Occipital lobe (tissue), 2 donors: Measurements from ENCODE around the gene STXBP6. TPM values are rescaled to one million over a fixed set of nuclear protein-coding genes. Genes with fewer than 3 reads are reported as not detected.

ENCODE experiments used
- DNase-seq: peaks from one replicate; lab custom pipeline; 2025; lab: John Stamatoyannopoulos, UW
- total RNA-seq: library from RNA; depleted of rRNA; stranded (reverse); fragments of >200 nt; gene quantifications from one replicate; pipeline ENCODE4 v1.2.3, GENCODE V29; 2014

Gene STXBP6
- total RNA-seq, 1 donor from 2014 or later = 11.9 TPM

DNA sequence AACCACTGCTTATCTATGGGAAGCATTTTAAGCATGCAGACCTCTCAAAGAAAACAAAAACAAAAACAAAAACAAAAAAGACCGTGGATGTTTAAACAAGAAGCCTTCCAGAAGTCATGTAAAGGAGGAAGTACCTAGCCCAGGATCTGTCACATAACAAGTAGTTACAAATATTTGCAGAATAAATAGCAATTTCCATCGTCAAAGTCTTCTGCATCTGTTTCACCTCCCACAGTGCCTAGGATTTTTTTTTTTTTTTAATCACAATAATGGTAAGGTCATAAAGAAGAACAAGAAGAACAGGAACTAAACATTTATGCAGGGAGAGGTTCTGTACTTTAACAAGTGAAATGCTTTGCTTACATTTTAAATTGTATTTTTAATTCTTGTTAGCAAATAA lies 2.4 kb upstream of the STXBP6 start:
- no peak for DNase-seq

GRCh38 chr14:25050269-25051150 lies 563 bp upstream of the STXBP6 start:
- no peak for DNase-seq

DNA sequence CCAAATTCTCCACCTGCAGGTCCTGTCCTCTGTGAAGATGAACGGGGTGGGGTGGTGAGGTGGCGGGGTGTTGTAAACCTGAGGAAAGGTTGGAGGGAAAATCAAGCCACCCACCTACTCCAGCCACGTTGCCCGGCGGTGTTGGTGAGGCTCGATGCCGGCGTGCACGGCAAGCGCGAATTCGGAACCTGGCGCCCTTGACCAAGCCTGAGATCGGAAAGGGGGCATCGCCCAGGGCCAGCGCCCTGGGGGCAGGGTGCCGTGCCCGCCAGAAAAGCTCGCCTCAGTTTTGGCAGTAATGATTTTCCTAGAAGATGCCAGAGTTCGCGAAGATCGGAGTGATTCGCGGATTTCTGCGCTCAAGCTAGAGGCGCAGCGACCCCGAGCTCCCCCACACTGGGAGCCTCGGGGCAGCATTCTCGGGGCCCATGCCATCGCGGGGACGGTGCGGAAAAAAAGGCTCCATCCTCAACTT lies 817 bp downstream of the STXBP6 start:
- DNase-seq = no peak

DNA sequence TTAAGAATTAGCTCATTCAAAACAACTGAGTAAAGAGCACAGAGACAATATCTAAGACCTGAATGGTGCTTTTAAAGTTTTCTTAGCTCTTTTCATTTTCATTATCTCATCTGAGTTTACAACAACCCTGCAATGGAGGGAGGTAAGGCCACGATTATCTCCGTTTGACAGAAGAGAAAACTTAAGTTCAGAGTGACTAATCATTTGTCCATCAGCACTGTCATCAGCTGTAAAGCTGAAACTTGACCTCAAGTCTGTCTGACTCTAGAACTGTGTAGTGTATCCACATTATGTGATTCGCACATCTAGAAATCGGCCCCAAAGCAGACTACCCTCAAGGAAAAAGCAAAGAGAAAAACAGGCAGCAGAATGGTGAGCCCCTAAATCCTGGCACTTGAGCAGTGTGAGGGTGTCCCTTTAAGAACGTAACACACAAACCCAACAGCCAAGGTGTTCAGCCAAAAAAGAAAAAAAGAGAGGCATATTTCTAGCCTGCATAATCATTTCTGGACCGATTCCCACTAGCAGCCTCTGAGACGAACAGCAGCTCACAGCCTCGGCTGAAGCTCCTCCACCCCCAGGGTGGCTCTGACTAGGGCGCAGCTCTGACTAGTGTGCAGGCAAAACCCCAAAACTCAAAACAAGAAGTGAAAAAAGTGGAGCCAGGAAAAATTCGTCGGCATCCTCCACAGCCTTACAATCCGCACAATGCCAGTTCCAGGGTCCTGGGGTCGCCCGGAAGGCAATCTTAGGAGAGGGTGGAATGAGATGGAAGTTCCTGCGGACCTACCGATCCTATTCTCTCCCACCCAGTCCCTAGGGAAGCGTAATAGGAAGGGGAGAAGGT lies 1.6 kb downstream of the STXBP6 start:
- peak; percentile 40 for DNase-seq

GRCh38 chr14:25046301-25046943 lies 3.5 kb downstream of the STXBP6 start:
- no peak for DNase-seq

DNA sequence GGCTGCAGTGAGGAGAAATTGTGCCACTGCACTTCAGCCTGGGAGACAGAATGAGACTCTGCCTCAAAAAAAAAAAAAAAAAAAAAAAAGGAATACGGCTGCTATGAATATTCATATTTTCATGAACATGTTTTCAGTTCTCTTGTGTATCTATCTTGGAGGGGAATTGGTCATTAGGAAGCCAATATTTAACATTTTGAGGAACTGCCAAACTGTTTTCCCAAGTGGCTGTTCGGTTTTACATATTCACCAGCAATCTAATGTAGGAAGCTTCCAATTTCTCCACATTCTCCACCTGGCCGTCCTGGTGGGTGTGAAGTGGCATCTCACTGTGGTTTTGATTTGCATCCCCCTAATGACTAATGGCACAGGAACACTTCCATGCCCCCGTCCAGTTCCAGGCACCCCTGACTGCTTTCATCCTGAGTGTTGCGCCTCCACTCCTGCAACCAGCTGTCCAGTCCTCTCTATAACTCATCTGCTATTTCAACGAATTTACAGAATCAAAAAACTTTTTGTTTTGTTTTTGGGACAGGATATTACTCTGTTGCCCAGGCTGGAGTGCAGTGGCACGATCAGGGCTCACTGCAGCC lies 5.7 kb downstream of the STXBP6 start:
- DNase-seq = no peak

GRCh38 chr14:25042362-25043299 lies 7.3 kb downstream of the STXBP6 start:
- peak; percentile 13 for DNase-seq

- no peak for DNase-seq
These were observed 8.0 kb downstream of the STXBP6 start for GRCh38 chr14:25041898-25042297.

- DNase-seq = no peak
These were observed 8.5 kb downstream of the STXBP6 start for GRCh38 chr14:25041484-25041883.

GRCh38 chr14:25039933-25040332 lies 10.0 kb downstream of the STXBP6 start:
- no peak for DNase-seq

DNA sequence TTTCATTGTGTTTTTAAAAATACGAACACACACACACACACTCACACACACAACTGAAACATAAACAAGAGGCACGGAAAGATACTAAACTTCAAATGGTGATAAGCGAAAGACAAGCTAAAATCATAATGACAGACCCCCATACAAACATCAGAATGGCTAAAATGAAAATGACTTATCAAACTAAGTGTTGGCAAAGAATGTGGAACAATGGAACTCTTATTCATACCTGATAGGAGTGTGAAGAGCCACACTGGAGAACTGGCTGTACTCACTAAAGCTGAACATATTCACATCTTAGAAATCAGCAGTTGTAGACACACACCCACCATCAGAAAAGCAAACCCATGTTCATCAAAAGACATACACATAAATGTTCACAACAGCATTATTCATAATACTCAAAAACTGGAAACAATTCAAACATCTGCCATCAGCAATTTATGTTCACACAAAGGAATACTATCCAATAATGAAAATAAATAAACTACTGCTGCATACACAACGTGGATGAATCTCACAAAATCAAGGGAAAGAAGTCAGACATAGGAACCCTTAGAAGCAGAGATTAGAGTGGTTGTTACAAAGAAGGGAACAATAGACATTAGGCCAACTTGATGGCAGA lies 11.8 kb downstream of the STXBP6 start:
- no peak for DNase-seq

GRCh38 chr14:25037032-25037431 lies 12.9 kb downstream of the STXBP6 start:
- DNase-seq = no peak

DNA sequence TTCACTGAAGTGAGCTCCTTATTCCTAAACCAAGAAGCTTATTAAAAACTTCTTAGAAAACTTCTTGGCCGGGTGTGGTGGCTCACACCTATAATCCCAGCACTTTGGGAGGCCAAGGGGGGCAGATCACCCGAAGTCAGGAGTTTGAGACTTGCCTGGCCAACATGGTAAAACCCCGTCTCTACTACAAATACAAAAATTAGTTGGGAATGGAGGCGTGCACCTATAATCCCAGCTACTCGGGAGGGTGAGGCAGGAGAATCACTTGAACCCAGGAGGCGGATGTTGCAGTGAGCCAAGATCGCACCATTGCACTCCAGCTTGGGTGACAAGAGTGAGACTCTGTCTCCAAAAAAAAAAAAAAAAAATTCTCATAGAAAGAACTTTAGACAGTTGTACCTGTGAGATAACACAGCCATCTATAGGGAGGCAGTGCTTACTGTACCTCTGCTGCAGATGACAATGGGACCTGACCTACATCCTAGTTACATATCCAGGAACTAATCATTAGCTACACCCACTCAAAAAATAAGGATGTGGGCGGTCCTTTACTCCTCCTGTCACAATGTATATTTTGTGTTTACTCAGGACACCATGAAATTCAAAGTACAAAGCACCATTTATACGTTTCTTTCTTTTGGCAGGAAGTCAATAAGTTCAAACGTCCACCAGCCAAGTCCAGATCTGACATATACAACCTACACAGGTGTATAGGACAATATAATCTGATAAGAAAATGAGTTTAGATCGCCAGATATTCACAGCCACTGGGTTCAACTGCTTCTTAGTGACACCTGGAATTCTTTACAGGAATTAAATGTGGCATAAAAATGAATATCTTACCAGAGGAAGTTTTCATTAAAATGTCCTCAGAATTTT lies 14.9 kb downstream of the STXBP6 start:
- DNase-seq = no peak

DNA sequence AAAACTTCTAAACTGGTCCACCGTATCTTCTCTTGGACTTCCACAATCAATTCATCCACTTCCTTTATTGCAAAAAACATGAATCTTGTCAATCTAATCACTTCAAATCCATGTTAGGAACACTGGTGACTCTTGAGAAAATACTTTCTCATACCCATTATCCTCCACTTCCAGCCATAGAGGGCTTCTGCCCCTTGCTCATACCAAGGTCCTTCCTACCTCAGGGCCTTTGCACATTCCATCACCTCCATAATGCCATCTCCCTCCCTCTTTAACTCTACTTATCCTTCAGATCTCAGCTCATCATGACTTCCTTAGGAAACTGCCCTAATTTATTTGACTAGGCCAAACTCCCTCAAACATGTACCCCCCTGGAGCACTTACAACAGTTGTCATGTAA lies 16.6 kb downstream of the STXBP6 start:
- DNase-seq = no peak

DNA sequence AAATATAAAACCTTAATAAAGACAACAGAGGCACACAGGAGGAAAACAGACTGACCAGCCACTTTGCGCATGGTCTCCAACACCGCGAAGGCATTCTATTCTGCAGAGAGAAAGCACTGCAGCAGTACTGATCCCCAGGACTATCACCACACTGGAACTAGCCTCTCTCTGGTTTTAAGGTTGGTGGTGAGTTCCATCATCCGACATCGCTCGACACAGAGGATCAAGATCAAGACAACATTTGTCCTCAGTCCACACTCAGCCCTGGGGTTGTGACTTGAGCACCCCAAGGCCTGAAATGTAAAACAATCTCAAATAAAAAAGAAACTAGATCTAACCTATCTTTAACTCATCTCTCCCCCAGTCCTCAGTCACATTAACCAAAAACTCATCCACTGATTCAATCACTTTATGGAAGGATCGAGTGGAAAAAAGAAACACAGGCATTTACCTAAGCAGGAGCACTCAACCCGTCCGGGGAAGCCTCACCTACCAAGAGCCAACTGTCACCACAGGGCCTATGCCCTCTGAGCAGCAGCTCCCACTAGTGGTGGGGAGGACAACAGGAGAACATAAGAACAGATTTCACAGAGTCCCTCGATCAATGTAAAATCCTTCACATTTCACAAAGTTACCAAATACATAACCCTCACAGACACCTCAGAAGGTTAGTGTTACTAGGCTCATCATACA lies 17.7 kb downstream of the STXBP6 start:
- DNase-seq = no peak

DNA sequence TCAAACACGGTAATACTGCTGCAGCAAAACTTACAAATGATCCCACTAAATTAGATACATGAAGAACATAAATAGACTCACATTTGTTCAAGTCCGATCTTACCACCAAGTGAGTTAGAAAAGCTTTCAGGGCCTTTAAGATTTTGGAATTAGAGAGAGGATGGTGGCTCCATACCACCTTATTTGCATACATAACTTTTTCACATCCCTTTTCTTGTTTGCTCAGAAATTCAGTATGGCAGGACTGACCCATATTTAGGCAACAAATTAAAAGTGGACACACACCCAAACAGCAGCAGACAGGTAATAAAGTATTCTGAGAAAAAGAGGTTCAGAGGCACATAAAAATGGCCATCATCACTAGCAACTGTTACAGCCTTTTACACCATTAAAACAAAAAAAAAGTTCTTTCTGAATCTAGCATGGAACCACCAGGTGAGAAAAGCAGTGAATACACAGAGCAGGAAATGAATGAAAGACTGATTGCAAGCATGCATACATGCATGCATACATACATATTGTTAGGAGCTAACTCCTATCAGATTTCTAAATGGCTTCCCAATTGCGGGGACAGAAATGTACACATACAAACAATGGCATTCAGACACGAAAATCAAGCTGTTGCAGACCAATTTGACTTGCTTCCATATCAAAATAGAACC lies 23.3 kb downstream of the STXBP6 start:
- no peak for DNase-seq

DNA sequence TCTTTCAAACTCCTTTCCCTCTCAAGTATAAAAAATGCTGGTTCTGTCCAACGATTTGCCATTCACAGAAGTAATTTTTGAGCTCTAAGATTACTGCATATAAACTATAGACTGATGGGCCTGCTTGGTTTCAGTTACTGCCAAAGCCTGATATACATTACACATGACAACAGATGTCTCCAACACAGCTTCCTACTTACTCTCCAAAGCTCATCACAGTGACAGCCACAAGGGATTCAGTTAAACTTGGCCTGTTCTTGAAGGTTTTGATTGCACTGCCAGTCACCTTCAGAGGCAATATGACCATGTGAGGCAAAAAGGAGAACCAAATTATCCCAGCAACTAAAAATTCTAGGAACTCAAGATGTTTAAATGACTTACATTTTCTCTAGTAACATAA lies 30.1 kb downstream of the STXBP6 start:
- no peak for DNase-seq

DNA sequence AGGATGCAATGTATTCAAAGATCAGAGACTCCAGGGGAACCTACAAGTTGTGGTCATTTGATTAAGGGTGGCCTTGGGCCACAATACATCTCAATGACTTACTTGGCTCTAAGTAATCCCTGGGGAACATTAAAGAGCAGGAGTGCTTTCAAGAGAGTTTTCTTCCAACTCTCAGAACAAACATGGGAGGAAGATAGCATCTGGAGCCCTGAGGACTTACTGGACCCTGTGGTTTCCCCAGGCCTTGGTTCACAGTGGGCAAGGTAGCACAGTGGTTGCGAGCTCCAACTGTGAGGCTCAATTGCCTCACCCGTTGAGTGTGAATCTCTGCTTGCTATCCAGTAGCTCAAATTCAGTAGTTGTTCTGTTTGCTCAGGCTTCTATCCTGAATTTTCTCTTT lies 32.4 kb downstream of the STXBP6 start:
- no peak for DNase-seq
